ENCODE data around the gene JARID2. TPM values are rescaled to one million over a fixed set of nuclear protein-coding genes. Genes with fewer than 3 reads are reported as not detected.
A peak's percentile ranks its signal among the peaks of the same experiment; 100 is the strongest.

Gene JARID2
- total and polyA plus RNA-seq, 2 of the 4 experiments (the other 2 are of a cell fraction): 9.6 to 12.9 TPM

DNA sequence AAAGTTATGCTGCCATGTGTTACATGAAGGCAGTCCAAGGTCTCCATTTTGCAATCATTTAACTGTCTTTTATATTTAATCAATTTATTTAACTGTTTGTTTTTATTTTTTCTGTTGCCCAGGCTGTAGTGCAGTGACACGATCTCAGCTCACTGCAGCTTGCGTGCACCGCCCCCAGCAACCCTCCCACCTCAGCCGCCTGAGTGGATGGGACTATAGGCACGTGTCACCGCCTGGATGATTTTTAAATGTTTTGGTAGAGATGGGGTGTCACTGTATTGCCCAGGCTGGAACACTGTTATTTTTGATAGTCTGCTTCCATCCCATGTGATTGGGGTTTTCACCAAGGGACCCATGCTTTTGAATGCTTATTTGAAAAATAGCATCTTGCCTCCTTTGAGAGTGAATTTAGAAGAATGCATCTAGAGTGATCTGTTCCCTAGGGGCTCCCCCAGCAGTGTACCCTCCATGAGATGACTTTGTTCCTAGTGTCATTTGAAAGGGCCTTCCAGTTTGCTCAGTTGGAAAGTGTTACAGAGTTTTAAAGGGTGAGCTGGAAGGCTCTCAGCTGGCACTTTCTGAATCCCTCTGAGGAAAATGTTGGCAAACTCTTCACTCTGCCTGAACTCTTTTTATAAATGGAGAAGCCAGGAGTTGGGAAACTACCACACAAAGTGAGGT is 143.4 kb downstream of the JARID2 start:
- in situ Hi-C loops (cut with MboI; ENCODE audit: low sequenced_read_pairs) (loop anchor here (10.0 to 25.0 kb wide), 2 partner anchors 134 to 1477 kb away; partner anchors contain the start of gene RNF182), dilution Hi-C loops (cut with HindIII; ENCODE audit: low sequenced_read_pairs, unreplicated experiment) (no loop called here), intact Hi-C loops (cut with micrococcal nuclease) (loop anchor here (1.0 kb wide), 1 partner anchor 30 kb away; no protein-coding TSS in a partner anchor)
- Histone ChIP-seq H3K4me2 (ENCODE audit: low read depth, low read length) (peak overlapping the region; percentile 51; the same call in 1 of the 2 replicates), H3K4me1 (ENCODE audit: control insufficient read depth, insufficient read depth, low read length) (peaks cover 32% of the 10 kb centered on the region), H3K79me1 (ENCODE audit: low read depth in 1 of 2, low read length in 2 of 2) (peaks cover 37 to 85% of the 10 kb centered on the region in 2 experiments), H3K23ac (ENCODE audit: low read depth, low read length) (no peak overlapping the region), H3K27me3 (ENCODE audit: control insufficient read depth, insufficient read depth, low read length) (no peaks in the 10 kb centered on the region), H4K8ac (ENCODE audit: low read depth in 2 of 2, low read length in 2 of 2) (no peak overlapping the region), H4K91ac (ENCODE audit: insufficient read depth, low read depth, low read length) (no peak overlapping the region), H4K5ac (ENCODE audit: low read depth, low read length) (no peak overlapping the region), H3K27ac (ENCODE audit: insufficient read depth, low read length) (no peak overlapping the region), H3K18ac (ENCODE audit: low read depth, low read length) (no peak overlapping the region), H2BK120ac (ENCODE audit: low read depth, low read length) (no peak overlapping the region), H3K9ac (ENCODE audit: low read depth, low read length) (no peak overlapping the region), H2BK5ac (ENCODE audit: low read depth, low read length, poor library complexity, severe bottlenecking) (no peak overlapping the region), H3K14ac (replicated peaks; ENCODE audit: low read depth, low read length) (no peak overlapping the region; the same call in 1 of the 2 replicates), H2BK20ac (ENCODE audit: low read depth, low read length) (no peak overlapping the region), H2AK5ac (ENCODE audit: low read depth, low read length) (peak overlapping the region; percentile 63; the same call in 1 of the 2 replicates), H3K4me3 (ENCODE audit: insufficient read depth, low read depth, low read length) (no peak overlapping the region), H3K56ac (ENCODE audit: extremely low read depth, insufficient read depth, low read length) (no peak overlapping the region), H3K4ac (ENCODE audit: low read depth, low read length) (peak overlapping the region; percentile 54; the same call in 1 of the 2 replicates), H3K9me3 (ENCODE audit: control insufficient read depth, insufficient read depth, low read length) (no peaks in the 10 kb centered on the region), H3K36me3 (ENCODE audit: control insufficient read depth, insufficient read depth, low read length) (no peaks in the 10 kb centered on the region), H4K20me1 (ENCODE audit: insufficient read depth, low read length) (peaks cover 89% of the 10 kb centered on the region), H2AFZ (replicated peaks; ENCODE audit: low read length, poor library complexity) (no peak overlapping the region), H3K9me1 (ENCODE audit: insufficient read depth, low read length) (peaks cover 16% of the 10 kb centered on the region), H2AK9ac (replicated peaks; ENCODE audit: low read depth, low read length, poor library complexity) (no peak overlapping the region), H2BK15ac (ENCODE audit: low read depth, low read length) (0 out of 3 replicates have a peak overlapping the region, but pooled peaks have one; percentile 8)
- ChIA-PET CTCF (interaction anchor here (0.5 to 1.4 kb wide), 4 partner anchors 8 to 127 kb away, joined by 3 to 5 read pairs (median 3); no protein-coding TSS in a partner anchor), POLR2A (ENCODE audit: unreplicated experiment) (no interaction called here)
- BruUV-seq (replicated peaks): no TSS peak
- ATAC-seq (ENCODE audit: low read depth) (no peak), DNase-seq (peak; percentile 21)
- WGBS, 2 experiments (ENCODE audit: extremely low coverage in 2 of 2, insufficient read length in 1 of 2): no CpG with 5 or more reads among the region's 6 CpGs
- TF ChIP-seq SMC3 (IDR thresholded peaks at IDR 0.05; ENCODE audit: low read depth, low read length): no peak
- no peak for TF ChIP-seq POLR2A (IDR thresholded peaks at IDR 0.05; ENCODE audit: low read depth, low read length)
- TF ChIP-seq, protein P1, sequence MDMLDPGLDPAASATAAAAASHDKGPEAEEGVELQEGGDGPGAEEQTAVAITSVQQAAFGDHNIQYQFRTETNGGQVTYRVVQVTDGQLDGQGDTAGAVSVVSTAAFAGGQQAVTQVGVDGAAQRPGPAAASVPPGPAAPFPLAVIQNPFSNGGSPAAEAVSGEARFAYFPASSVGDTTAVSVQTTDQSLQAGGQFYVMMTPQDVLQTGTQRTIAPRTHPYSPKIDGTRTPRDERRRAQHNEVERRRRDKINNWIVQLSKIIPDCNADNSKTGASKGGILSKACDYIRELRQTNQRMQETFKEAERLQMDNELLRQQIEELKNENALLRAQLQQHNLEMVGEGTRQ (IDR thresholded peaks at IDR 0.05; ENCODE audit: low read depth, low read length): no peak
- TF ChIP-seq MXI1 (IDR thresholded peaks at IDR 0.05; ENCODE audit: borderline replicate concordance, low read depth, low read length): no peak
- TF ChIP-seq FOS (IDR thresholded peaks at IDR 0.05; ENCODE audit: low read depth, low read length): no peak
- TF ChIP-seq MAZ (IDR thresholded peaks at IDR 0.05; ENCODE audit: borderline replicate concordance, low read depth, low read length): no peak
- TF ChIP-seq, protein P2, sequence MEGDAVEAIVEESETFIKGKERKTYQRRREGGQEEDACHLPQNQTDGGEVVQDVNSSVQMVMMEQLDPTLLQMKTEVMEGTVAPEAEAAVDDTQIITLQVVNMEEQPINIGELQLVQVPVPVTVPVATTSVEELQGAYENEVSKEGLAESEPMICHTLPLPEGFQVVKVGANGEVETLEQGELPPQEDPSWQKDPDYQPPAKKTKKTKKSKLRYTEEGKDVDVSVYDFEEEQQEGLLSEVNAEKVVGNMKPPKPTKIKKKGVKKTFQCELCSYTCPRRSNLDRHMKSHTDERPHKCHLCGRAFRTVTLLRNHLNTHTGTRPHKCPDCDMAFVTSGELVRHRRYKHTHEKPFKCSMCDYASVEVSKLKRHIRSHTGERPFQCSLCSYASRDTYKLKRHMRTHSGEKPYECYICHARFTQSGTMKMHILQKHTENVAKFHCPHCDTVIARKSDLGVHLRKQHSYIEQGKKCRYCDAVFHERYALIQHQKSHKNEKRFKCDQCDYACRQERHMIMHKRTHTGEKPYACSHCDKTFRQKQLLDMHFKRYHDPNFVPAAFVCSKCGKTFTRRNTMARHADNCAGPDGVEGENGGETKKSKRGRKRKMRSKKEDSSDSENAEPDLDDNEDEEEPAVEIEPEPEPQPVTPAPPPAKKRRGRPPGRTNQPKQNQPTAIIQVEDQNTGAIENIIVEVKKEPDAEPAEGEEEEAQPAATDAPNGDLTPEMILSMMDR (conservative IDR thresholded peaks at IDR 0.05; ENCODE audit: low read depth, low read length): no peak
- no peak for TF ChIP-seq BHLHE40 (IDR thresholded peaks at IDR 0.05; ENCODE audit: low read depth, low read length)
- no peak for TF ChIP-seq NFE2L2 (IDR thresholded peaks at IDR 0.05; ENCODE audit: low read depth, low read length)
- TF ChIP-seq RFX5 (IDR thresholded peaks at IDR 0.05; ENCODE audit: low read depth, low read length): no peak
- TF ChIP-seq CHD1 (IDR thresholded peaks at IDR 0.05; ENCODE audit: low read depth, low read length): no peak
- no peak for TF ChIP-seq MAFK (IDR thresholded peaks at IDR 0.05; ENCODE audit: low read depth, low read length)
- TF ChIP-seq, protein P3, sequence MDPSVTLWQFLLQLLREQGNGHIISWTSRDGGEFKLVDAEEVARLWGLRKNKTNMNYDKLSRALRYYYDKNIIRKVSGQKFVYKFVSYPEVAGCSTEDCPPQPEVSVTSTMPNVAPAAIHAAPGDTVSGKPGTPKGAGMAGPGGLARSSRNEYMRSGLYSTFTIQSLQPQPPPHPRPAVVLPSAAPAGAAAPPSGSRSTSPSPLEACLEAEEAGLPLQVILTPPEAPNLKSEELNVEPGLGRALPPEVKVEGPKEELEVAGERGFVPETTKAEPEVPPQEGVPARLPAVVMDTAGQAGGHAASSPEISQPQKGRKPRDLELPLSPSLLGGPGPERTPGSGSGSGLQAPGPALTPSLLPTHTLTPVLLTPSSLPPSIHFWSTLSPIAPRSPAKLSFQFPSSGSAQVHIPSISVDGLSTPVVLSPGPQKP (IDR thresholded peaks at IDR 0.05; ENCODE audit: borderline replicate concordance, low read depth, low read length): no peak
- no peak for TF ChIP-seq CEBPB (IDR thresholded peaks at IDR 0.05; ENCODE audit: low read depth, low read length)
